Neural cell (in vitro differentiated cells): ENCODE data around the gene FAU.

ENCODE experiments used
- EZH2 ChIP-seq: fragments of 200-600, 300-800 bp; shearing (Covaris generic), sonication (generic); IDR thresholded peaks from 2 replicates; pipeline ENCODE4 v1.6.1; 2014; ENCODE audit warnings: antibody characterized with exemption, low read length, borderline replicate concordance, mild to moderate bottlenecking; ENCODE audit not compliant: insufficient read depth, poor library complexity, severe bottlenecking
- MXI1 ChIP-seq: fragments of 450-650 bp; conservative IDR thresholded peaks from 2 replicates; pipeline ENCODE4 v1.6.1; 2014; ENCODE audit warnings: antibody characterized with exemption, mild to moderate bottlenecking; ENCODE audit not compliant: poor library complexity, severe bottlenecking
- POLR2AphosphoS5 ChIP-seq: IDR thresholded peaks from 2 replicates; pipeline ENCODE4 v1.6.1; 2012
- RAD21 ChIP-seq: fragments of 450-650 bp; conservative IDR thresholded peaks from 2 replicates; pipeline ENCODE4 v1.6.1; 2014; ENCODE audit warnings: antibody characterized with exemption, mild to moderate bottlenecking, moderate library complexity
- TAF1 ChIP-seq: IDR thresholded peaks from 2 replicates; pipeline ENCODE4 v1.6.1; 2012; ENCODE audit warnings: low read depth
- TF ChIP-seq, protein P1 (sequence below): fragments of 450-650 bp; IDR thresholded peaks from 2 replicates; pipeline ENCODE4 v1.5.1; 2014; ENCODE audit warnings: antibody characterized with exemption, mild to moderate bottlenecking, moderate library complexity; ENCODE audit not compliant: poor library complexity, severe bottlenecking
- TF ChIP-seq, protein P2 (sequence below): IDR thresholded peaks from 2 replicates; pipeline ENCODE4 v1.6.1; 2012; ENCODE audit warnings: borderline replicate concordance

DNA sequence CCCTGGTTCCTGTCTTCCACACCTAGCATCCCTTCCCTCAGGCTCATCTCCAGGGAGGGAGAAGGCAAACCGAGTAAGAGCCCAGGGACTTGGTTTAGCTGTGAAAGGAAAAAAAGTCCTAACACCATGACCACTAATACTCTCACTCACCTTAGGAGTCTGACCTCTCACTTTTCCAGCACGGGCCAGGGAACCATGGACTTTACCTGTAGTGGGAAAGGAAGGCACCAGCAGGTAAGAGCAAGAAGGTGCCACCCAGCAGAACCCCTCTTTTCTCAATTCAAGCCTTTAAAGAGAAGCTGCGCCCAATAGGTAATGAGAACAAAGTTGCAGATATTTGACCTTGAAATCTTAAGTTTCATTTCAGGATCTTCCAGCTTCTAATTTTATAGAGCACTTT is 1.1 kb downstream of the FAU start:
- TF ChIP-seq EZH2 (no peak), RAD21 (no peak), MXI1 (no peak), POLR2AphosphoS5 (no peak), TAF1 (no peak)
- TF ChIP-seq, protein P1, sequence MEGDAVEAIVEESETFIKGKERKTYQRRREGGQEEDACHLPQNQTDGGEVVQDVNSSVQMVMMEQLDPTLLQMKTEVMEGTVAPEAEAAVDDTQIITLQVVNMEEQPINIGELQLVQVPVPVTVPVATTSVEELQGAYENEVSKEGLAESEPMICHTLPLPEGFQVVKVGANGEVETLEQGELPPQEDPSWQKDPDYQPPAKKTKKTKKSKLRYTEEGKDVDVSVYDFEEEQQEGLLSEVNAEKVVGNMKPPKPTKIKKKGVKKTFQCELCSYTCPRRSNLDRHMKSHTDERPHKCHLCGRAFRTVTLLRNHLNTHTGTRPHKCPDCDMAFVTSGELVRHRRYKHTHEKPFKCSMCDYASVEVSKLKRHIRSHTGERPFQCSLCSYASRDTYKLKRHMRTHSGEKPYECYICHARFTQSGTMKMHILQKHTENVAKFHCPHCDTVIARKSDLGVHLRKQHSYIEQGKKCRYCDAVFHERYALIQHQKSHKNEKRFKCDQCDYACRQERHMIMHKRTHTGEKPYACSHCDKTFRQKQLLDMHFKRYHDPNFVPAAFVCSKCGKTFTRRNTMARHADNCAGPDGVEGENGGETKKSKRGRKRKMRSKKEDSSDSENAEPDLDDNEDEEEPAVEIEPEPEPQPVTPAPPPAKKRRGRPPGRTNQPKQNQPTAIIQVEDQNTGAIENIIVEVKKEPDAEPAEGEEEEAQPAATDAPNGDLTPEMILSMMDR: no peak
- TF ChIP-seq, protein P2, sequence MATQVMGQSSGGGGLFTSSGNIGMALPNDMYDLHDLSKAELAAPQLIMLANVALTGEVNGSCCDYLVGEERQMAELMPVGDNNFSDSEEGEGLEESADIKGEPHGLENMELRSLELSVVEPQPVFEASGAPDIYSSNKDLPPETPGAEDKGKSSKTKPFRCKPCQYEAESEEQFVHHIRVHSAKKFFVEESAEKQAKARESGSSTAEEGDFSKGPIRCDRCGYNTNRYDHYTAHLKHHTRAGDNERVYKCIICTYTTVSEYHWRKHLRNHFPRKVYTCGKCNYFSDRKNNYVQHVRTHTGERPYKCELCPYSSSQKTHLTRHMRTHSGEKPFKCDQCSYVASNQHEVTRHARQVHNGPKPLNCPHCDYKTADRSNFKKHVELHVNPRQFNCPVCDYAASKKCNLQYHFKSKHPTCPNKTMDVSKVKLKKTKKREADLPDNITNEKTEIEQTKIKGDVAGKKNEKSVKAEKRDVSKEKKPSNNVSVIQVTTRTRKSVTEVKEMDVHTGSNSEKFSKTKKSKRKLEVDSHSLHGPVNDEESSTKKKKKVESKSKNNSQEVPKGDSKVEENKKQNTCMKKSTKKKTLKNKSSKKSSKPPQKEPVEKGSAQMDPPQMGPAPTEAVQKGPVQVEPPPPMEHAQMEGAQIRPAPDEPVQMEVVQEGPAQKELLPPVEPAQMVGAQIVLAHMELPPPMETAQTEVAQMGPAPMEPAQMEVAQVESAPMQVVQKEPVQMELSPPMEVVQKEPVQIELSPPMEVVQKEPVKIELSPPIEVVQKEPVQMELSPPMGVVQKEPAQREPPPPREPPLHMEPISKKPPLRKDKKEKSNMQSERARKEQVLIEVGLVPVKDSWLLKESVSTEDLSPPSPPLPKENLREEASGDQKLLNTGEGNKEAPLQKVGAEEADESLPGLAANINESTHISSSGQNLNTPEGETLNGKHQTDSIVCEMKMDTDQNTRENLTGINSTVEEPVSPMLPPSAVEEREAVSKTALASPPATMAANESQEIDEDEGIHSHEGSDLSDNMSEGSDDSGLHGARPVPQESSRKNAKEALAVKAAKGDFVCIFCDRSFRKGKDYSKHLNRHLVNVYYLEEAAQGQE: no peak
